Activated CD4-positive, alpha-beta T cell treated with anti-CD3 and anti-CD28 coated beads, Interleukin-2, amount 50 U/mL, for 48 hours (primary cell): ENCODE data around the gene RHBDL3.
"Not testable (repeated sequence)": the region's sequence is repeated elsewhere in the genome, so short reads cannot be mapped to it uniquely, and the experiment has no call there.

ENCODE experiments used
- DNase-seq, 2 experiments: peaks; one replicate each; pipeline ENCODE4 v3.0.0-alpha.2; 2020

The RHBDL3 gene, protein sequence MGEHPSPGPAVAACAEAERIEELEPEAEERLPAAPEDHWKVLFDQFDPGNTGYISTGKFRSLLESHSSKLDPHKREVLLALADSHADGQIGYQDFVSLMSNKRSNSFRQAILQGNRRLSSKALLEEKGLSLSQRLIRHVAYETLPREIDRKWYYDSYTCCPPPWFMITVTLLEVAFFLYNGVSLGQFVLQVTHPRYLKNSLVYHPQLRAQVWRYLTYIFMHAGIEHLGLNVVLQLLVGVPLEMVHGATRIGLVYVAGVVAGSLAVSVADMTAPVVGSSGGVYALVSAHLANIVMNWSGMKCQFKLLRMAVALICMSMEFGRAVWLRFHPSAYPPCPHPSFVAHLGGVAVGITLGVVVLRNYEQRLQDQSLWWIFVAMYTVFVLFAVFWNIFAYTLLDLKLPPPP

DNA sequence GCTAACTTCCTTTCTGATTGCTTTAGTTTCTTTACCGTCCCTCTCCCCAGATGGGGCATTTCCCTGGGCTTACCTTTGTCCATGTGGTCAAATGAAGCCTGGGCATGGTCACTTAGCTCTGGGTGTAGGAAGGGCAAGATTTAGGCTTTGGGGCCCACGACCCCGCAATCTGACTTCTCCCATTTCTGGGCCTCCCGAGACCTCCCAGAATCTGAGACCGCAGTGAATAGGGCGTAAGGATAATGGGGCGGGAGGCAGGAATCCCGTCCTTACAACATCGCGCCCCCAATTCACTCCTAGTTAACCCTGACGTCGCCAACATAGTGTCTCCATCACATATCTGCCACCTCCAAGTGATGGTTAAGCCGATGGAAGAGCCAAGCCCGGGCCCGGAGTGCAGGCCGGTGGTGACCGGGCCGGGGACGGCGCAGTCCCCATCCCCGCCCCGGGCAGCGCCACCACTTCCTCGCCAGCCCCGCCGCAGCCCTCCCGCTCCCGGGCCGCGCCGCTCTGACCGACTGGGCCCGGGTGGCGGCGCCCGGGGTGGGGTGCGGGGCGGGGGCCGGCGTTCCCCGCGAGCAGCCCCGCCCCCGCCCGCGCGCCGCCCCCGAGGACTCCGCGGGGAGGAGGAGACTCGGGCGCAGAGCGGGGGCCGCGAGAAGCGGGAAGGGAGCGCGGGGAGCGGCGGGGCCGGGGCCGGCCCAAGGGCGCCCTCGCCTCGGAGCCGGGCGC, at the start of gene RHBDL3:
Gene RHBDL3 (plus strand): TSS at position 641 of the 732 bp plus-strand sequence. CDS start 358 bp downstream, outside the sequence.
- no peak for DNase-seq

DNA sequence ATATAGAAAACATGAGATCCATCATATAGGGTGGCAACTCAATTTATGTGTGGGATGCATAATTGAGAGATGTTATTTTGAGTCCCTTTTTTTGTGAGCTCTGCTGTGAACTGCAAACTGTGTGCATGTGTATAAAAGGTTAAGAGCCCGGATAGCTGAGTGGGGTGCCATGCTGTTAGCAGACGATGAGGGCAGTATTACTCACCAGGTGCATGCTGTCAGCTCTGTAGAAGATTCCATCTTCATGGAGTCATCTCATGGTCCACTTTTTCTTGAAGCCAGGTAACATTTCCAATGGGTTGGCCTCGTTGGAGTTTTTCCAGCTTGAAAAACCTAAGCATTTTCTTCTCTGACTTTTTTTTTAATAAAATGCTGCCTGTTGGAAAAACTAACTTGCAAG, 43.0 kb upstream of the RHBDL3 start:
- no peak for DNase-seq

DNA sequence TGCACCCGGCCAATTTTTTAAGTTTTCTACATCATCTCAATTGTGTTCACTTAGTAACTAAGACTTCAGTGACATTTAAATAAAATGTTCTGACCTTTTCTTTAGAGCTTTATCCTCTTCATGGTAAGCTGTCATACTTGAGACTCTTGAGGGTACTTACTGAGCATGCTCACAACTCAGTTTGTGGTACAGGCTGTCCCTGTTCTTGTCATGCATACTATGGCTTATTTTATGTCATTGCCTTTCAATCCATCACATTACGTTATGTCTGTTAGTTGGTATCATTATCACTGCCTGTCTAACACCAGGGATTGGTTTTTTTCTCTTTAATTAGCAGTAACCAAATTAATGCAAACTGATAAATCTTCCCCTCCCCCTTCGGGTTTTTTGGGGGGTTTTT, 41.9 kb upstream of the RHBDL3 start:
- DNase-seq = no peak

DNA sequence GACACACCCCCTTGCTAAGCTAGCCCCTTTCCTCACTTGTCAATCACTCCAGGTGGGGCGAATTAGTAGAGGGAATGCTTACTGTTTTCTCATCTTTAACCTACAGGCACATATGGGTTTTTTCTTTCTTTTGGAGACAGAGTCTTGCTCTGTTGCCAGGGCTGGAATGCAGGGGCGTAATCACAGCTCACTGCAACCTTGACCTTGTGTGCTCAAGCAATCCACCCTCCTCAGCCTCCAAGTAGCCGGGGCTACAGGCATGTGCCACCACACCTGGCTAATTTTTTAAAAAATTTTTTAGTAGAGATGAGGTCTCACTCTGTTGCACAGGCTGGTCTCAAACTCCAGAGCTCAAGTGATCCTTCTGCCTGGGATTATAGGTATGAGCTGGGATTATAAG, 38.7 kb upstream of the RHBDL3 start:
- no peak for DNase-seq

DNA sequence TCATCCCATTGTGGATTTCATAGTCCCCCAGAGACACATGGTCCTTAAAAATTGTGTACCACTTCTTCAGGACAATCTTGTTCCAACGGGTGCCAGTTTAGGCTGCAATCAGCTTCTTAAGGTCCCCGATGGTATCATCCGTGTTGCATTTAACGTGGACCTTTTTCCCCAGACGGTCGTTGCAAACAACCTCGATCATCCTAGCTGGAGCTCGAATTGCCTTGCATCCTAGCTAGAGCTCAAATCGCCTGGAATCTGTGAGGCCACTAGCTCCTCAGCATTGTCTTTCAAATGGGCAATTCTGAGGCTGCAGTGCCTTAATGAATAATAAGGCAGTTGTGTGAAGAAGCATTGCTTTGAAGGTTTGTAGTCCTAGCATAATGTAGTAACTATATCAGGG, 37.7 kb upstream of the RHBDL3 start:
- DNase-seq = no peak

DNA sequence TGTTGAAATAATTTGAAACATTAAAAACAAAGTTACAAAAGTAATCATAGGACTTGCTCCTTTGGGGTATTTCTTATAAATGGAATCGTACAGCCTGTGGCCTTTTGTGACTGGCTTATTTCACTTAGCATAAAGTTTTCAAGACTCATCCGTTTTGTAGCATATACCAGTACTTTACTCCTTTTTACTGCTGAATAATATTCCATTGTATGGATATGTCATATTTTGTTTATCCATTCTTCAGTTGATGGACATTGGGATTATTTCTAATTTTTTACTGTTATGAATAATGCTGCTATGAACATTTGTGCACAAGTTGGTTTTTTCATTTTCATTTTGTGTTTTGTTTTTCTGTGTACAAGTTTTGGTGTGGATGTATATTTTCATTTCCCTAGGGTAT, 30.0 kb upstream of the RHBDL3 start:
- DNase-seq = no peak

DNA sequence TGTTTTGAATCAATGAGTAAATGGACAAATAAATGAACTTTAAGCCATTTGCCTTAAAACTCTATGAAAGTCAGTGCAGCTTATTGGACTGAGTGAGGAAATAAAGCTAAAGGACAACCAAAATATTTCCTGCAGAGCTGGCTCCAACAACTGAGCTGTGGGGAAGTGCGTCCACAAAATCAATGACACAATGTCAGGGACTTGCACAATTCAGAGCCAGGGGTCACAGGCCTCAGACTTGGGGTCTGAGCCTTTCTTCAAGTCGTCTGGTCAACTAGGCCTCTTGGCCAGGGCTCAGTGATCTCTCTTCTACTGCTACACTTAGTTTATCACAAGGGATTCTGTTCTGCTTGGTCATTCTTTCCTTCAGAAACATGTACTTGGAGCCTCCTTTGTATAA, 26.2 kb upstream of the RHBDL3 start:
- no peak for DNase-seq

DNA sequence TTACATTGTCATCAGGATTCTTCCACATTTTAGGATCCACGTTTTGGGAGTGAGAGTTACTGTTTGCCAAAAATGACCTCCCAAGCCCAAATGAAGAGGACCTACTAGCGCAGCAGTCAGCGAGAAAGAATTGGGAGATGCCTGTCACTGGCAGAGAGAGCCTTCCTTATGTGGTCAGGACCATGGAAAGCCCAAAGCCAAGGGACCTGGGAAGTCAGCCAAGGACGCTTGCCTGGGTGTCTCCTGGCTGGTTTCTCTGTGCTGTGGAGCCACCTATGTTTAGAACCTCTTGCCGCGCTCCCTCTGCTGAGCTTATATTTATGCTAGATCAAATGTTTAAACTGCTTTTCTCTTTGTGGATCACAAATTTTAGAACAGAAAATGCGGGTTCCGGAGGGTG, 24.9 kb upstream of the RHBDL3 start:
- no peak for DNase-seq

DNA sequence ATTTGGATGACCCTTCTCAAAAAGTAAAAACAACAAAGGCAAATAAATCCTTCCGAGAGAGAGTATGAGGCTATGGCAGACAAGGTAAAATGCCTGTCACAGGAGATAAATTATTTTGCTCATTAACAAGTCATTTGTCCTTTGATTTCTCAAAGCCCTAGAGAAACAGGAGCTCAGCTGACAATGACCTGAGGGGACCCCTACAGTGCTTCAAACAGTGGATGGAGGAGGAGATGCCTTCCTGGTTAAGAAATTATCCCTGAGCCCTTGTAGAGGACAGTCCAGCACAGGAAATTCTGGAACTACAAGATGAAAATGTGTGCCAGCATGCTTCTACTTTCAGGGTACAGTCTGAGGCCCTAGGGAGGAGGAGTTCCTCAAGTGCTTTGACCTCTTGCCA, 24.0 kb upstream of the RHBDL3 start:
- no peak for DNase-seq

DNA sequence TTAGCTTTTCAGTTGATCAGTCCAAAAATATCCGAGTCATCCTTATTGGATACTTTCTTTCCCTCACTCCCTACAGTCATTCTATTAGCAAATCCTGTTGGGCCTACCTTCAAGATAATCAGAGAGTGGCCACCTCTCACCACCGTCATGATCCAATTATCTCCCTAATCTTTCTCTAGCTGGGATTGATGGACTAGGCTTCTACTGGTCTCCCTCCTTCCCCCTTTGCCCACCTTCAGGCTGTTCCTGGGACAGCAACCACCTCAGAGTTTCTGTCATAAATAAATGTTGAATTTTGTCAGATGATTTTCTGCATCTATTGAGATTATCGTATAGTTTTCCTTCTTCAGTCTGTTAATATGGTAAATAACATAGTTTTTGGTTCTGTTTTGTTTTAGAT, 16.2 kb upstream of the RHBDL3 start:
- no peak for DNase-seq

DNA sequence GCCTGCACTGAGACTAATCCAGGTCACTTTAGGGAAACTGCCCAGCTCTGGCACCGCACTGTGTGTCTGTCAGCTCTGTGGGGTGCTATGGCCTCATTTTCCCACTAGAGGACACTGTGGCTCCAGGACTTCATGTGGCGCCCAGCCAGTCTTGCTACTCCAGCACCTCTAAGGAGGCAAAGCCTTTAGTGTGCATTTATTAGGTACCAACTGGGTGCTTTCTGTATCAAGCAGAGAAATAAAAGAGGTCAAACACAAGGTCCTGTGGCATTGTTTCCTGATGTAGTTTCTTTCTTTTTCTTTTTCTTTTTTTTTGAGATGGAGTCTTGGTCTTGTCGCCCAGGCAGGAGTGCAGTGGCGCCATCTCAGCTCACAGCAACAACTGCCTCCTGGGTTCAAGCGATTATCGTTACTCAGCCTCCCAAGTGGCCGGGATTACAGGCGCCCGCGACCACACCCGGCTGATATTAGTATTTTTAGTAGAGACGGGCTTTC, 12.5 kb upstream of the RHBDL3 start:
- DNase-seq = peak; percentile 74 to 82

DNA sequence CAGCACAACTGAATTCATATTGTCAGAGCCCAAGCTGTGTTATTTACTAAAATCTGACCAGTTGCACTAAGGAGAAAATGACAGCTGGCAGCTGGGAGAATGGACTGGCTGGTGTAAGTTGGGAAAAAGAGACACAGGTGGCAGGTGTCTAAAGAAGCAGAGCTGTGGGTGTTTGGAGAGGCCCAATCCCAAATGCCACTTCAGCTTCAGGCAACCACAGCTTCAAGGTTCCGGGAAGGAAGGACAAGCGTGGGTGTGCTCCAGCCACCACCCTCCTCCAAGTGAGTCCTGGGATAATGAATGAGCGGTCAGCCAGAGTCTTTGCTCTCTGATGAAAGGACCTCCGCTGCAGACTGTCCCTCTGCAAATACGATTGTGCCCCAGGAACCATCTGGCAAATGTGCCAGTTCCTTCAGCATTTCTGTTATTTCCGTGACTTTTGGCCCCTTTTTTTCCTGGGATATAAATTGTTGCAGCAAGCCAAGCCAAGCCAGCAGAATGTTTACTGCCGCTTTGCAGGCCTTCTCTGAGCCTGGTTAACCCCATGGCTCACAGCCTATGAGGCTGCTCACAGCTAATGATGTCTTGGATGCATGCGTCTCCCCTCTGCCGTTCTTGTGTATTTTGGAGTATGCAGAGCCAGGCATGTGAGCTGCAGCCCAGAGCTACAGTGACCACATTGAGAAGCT, 9.5 kb upstream of the RHBDL3 start:
- DNase-seq = no peak

DNA sequence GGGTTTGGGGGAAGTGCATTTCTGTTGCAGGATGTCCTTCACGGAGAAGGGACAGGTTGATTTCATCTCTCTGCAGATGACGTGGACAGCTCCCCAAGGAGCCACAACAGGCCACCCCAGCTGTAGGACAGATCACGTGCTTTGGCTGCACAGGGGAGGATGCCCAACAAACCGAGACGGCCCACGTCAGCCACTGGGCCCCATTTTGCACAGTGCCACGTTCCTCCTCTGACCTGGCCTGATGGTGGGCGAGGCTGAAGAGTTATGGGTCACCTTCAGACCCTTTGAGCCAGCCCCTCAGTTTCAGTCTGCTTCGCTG, 9.0 kb upstream of the RHBDL3 start:
- DNase-seq = no peak

DNA sequence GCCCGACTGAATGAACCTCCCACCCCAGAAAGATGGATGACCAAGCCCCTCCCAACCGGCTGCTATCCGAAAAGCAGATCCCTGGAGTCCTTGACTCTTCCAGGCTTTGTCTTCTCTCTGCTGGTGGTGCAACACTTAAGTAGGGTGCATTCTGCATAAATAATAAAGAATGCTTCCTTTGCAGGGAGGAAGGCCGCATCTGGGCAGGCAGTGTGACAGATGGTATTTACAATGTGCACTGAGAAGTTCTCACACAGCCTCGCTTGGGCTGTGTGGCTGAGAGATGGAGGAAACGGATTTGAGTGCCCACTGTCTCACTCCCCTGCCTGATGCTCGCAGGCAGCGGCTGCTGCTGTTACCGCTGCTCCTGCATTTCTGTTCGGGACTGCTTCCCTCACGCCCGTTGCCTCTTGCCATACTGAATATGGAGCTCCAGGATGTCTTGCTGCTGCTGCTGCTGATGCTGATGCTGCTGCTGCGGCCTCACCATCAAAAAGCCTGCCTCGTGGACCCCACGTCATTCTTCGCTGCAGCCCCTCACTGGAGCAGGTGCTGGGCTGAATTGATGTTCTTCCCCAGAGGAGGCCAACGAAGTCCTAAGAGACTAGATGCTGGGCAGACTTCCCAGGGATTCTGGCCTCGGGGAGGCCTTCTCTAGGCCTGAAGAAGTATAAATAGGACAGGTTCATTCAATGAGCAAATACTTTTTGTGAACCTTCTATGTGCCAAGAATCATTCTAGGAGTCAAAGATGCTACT, 7.1 kb upstream of the RHBDL3 start:
- DNase-seq = no peak

DNA sequence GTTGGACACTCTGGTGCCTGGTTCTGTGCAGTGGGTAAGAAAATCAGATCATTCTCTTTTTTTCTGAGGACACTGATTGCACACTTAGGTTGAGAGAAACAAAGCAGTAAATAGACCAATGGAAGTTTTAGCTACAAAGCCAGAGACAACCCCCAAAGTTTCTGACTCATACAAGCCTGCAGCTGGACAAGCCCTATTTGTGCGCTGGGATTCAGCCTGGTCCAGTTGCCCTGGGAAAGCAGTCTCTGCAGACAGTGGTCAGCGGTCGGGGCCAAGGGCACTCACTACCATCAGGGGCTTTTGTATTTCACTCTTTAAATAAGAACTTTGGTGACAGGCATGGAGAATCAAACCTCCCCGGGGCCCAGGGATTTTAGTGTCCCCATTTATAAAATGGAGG, 6.0 kb upstream of the RHBDL3 start:
- DNase-seq = no peak

DNA sequence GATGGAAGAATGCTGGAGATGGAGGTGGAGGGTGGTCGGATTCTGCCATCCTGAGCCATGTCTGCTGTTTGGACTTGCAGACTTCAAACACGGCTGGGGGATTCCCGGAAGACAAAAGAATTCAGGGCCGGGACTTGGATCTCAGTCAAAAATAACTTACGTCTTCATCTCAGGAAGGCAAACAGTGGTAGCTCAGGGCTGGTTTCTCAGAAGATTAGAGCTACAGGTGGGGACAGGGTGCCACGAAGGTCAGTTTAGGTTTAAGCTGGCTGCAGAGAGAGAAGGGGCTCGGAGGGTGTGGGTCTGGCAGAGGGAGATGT, 4.3 kb upstream of the RHBDL3 start:
- no peak for DNase-seq

DNA sequence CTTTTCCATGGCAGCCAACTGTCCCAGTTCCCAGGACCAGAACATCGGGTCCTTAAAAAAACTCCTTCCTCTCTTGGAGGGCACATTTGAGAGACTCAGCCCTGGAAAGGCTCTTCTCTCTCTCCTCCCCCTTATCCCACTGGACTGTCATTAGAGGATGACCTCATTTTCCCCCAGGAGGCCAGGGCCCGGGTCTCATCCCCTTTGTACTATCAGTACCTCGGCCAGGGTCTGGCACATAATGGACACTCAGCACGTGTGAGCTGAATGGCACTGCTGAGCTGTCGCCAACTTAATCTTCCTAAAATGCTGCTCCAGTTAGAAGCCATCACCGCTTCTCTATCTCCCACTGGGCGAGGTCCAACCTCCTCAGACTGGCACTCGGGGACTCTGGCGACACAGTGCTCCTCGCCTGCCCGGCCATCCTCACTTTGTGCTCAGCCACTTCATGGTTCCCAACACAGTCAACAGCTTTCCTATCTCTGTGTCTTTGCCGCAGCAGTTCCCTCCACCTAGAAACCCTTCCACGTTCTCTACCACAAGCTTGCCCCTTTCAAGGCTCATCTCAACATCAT, 3.6 kb upstream of the RHBDL3 start:
- DNase-seq = no peak

DNA sequence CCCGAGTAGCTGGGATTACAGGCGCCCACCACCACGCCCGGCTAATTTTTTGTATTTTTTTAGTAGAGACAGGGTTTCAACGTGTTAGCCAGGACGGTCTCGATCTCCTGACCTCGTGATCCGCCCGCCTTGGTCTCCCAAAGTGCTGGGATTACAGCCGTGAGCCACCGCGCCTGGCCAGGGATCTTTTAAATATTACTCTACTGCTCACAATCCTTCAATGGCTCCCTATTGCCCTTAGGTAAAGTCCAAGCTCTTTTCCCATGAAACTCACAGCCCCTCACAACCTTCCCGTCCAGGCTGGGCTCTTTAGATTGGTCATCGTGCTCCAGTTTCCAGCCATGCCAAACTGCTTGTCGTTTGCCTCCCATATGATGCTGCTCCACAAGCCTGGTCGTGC, 2.1 kb upstream of the RHBDL3 start:
- DNase-seq = not testable (repeated sequence)

DNA sequence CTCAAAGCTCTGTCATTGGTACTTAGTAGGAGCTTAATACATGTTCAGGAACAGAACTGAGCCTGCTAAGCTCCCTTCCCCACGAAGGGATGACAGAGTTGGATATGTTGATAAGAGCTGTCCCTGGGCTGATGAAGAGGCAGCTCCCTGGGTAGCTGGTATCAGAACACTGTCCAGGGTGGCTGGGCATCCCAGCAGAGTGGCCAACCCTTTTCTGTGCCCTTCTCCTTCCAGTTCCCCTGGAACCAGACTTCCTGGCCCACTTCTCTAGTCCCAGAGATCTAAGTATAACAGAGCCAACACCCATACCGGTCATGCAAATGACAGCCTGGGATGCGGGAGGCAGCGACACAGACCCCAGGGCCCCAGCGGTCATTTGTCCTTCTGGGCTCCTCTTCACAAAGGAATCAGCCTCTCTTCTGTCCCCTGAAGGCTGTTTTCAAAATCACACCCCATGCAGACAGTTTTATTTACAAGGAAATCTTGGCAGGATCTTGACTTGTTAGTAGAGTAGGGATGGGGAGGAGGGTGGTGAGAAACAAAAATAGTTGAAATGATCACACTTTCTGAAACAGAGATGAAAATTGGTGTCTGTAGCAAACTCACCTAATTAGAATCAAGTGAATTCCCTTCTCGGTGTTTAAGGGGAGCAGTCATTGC, 1.4 kb upstream of the RHBDL3 start:
- DNase-seq = no peak

DNA sequence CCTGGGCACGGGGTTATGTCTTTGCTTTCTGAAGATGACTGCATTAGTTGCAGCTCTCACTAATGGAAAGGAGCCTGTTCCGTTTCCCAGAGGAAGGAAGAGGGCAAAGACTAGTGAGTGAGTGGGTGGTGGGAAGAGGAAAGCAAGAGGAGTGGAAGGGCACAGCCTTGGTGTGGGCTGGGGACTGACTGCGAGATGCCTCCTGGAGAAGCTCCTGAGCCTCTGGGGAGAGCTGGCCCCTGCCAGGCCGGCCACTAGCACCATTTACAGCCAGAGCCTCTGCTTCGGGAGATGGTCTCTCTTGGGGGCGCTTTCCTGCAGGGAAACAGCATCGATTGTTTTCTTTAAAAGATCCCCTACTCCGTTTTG, 825 bp upstream of the RHBDL3 start:
- DNase-seq = no peak

DNA sequence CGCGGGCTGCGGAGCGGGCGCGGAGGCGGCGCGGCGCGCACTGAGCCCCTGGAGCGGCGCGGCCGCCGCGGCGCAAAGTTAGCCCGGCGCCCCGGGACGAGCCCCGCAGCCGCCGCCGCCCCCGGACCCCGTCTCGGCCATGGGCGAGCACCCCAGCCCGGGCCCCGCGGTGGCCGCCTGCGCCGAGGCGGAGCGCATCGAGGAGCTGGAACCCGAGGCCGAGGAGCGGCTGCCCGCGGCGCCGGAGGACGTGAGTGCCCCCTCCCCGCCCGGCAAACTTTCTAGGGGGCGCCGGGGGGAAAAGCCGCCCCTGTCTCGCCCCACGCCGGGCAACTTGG, 388 bp downstream of the RHBDL3 start:
- no peak for DNase-seq
